ENCODE data around the gene MDK.

The MDK gene

DNA sequence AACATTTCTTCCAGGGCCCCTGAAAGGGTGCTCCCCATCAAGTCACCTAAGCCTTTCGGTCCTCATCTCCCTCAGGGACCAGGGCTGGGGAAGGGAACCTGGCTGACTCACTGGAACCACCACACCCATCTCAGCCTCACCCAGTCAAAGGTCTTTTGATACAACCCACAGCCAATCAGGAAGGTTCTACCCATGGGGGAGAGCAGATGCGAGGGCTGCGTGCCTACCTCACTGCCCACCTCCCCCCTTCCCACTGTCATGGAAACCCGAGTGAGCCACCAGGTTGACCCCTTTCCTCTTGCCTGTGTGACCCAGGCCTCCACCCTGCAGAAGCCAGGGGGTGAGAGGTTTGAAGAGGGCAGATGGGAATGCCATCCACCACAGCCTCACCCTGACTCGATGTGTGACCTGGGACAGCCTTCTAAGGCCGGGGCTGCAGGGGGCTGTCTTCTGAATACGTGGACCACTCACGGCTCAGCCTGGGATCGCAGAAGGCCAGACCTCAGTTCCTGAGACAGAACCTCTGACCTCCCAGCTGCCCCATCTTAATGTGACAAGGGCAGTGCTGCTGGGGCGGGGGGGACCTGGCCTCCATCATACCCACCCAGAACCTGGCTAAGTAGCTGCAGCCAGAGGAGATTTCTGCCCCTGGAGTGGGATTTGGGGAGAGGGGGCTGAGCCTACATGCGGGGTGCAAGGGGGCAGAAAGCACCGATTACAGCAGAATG lies 2.7 kb downstream of the MDK start:
- DNase-seq: no peak

DNA sequence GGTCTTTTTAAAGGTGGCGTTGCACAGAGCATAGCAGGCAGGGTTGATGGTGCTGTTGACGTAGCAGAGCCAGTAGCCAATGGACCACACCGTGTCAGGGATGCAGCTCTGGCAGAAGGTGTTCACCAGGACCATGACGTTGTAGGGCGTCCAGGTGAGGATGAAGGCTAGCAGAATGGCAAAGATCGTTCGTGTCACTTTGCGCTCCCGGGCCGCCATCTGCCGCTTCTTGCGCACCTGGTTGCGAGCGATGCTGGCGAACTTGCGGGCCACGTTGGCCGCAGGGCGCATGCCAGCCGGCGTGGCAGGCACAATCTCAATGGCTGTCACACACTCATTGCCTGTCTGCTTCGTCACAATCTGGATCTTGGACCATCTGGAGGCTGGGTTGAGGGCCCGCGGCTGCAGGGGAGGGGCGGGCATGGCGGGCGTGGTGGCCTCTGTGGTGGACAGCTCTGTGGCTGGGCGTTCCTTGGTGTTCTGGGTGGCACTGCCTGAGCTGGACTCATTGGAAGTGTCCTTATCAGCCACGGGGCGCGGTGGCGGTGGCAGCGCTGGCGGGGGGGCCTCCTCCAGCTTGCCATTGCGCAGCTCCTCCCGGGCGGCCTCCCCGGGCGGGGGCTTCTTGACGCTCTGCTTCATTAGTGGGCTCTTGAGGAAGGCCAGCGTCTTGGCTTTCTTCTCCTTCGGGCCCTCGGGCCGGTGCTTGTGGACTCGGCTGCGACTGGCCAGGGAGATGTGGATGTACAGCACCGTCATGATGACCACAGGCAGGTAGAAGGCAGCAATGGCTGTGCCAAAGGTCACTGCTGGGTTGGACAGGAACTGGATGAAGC lies 3.9 kb downstream of the MDK start:
- no peak for DNase-seq

DNA sequence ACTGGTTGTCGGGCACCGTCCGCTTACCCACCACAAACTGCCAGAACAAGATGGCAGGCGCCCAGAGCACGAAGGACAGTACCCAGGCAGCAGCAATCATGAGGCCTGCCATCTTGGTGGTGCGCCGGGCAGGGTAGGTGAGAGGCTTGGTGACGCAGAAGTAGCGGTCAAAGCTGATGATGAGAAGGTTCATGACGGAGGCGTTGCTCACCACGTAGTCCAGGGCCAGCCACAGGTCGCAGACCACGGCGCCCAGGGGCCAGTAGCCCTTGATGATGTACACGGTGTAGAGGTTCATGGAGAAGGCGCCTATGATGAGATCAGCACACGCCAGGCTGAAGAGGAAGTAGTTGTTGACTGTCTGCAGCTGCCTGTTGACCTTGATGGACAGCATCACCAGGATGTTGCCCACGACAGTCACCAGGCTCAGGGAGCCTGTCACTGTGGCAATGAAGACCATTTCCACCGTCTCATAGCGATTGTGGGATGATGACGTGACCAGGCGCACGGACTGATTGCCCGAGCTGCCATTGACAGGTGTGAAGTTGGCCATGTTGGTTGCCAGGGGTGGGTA lies 4.6 kb downstream of the MDK start:
- DNase-seq: no peak

DNA sequence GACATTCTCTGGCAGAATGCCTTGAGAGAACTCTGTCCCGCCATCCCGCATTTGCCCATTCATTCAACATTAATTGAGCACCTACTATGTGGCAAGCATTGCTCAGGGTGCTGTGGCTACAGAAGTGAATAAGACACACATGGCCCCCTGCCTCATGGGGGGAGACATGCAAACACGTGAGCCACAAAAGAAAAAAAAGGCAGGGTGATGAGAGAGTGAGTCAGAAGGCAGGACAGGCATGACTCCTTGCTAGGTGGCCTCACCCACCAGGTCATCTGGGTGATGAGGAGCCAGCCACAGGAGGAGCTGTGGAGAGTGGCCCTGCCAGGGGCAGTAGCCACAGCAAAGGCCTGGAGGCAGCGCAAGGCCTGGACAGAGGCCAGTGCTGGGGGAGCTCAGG lies 5.2 kb downstream of the MDK start:
- DNase-seq: no peak

DNA sequence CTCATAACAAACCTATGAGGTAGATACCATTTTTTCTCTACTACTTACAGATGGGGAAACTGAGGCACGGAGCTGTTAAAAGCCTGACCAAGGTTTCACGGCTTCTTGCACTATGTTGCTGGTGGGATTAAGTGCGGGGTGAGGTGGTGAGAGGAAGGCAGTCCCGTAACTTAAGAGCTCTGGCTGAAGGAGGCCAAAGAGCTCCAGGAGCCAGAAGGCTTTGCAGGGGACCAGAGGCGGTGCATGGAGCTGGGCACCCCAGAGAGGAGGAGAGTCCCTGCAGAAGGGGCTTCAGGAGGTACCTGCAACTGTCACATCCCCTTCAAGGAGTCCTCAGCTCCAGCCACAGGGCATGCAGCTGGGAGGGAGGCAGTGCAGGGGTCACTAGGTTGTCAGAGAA lies 6.0 kb downstream of the MDK start:
- DNase-seq: no peak

DNA sequence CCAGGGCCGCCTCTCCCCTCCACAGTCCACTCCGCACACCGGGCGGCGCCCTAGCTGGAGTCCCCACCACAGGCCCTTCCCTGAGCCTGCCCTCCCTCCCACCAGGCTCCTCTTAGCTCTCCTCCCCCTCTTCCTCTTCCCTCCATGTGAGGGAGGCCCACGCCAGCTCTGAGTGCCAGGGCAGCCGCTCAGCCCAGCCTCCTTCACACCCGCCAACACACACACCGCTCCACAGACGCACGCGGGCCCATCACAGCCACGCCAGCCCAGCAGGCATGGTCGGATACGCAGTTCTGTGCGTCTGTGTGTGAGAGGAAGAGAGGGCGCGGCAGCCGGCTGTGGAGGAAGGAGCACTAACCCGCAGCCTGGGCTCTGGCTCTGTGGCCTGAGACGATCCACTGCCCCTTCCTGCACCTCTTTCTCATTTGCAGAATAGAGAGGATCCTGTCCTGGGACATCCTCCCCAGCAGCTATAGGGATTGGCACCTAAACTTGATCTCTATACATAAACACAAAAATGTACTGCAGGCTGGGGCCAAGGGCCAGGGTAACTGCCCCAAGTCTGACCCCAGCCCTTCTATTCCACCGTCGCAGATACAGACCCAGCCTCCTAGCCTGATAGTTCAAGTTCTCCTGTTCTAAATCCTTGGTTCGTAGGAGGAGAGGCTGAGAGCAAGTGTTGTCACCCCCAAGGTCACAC lies 6.6 kb downstream of the MDK start:
- DNase-seq: peak; percentile 38

DNA sequence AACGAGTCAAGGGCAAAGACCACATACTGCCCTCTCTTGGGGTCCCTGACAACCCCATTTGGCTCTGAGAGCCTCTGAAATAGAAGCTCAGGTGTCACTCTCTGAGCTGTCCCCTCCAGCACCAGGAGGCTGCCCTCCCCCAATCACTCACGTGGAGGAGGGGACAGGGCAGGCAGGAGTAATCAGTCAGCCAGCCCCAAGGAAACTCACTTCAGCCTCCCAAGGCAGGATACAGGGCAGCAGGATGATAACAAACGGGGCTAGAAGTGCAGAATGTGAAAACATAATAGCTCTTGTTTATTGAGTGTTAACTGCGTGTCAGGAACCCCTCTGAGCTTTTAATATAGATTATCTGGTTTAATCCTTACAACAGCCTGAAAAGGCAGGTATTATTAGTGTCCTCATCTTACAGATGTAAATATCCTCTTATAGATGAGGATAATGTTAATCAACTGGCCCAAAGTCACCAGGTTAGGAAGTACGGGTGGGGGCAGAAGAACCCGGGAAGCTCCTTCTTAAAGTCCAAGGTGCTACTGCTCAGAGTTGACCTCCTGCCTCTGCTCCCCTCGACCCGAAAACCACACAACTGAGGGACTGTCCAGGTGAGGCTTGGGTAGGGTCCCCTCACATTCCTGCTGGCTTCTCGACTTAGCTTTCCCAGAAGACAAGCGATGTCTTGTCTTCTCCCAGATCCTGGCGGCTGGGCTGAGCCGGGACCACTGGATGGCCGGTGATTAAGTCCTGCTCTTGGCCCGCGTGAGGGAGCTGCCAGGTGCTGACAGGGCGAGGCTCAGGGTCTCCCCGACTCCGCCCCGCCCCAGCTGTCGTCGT lies 7.4 kb downstream of the MDK start:
- DNase-seq: peak; percentile 28

DNA sequence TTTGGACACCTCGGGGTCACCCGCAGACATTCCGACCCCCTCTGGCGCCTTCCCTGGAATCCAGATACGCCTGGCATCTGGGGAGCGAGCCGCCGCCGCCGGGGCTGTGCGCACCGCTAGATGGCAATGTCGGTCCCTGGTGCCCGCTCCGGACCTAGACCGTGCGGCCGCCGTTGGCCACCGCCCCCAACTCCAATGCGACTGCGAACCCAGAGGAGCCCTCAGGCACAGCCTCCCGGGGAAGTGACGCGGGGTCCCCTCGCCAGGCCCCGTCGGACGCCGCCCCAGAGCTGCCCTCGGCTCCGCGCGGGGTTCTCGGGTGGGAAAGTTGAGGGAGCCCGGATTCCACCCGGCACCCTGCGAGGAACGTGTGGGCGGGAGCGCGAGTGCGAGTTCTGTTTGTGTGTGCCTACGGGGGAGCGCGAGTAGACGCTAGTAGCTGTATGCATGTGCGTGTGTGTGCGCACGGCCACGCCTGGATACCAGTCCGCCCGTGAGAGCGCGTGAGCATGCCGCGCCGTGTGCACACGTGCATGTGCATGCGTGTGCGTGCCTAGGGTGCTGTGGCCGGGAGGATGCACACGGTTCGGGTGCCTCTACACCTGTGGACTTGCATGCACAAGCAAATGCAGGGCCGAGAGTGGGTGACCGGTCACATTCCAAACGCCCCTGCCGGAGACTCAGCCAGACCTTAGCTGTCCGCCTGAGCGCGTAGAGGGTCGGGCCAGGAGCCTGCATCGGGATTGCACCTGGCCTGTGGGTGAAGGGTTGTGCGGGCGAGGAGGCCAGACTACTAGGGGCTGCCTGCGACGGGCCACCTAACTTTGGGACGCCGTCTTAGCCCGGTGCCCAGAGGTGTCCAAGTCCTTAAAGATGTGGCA lies 8.2 kb downstream of the MDK start:
- peak; percentile 91 for DNase-seq

DNA sequence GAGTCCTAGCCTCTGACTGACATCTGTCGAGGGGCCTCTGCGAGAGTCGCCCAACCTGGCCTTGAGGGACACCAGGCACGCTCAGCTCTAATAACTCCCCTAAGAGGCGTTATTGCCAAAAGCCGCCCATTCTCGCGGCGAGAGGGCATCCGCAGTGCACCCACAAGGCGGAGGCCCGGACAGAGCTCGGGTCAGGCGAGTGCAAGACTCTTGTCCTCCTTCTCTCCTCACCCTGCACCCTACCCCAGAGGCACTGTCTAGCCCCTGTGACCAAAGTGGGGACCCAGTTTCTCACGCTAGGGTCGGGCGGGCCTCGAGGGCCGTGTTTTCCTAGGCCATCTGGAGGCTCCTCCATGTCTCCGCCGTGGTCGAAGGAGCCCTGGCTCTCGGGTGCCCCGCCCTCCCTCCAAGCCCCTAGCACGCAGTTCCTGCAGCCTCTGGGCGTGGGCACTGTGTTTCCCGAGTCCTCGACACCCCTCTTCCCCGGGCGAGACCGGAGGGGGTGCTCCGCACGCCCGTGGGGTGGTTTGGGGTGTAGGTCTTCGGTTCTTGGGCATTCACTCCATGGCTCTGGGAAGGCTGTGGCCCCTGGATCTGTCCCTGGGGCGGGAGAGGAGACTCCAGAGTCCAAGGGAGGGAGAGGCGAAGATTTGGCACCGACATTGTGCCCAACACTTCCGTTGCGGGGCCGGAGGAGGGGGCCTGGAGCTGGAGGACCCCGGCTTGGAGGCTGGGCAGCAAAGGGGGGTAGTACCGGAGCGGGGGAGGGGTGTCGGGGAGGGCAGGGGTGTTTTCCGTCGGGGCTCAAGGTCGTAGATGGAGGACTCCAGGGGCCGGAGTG lies 9.1 kb downstream of the MDK start:
- peak; percentile 30 for DNase-seq

DNA sequence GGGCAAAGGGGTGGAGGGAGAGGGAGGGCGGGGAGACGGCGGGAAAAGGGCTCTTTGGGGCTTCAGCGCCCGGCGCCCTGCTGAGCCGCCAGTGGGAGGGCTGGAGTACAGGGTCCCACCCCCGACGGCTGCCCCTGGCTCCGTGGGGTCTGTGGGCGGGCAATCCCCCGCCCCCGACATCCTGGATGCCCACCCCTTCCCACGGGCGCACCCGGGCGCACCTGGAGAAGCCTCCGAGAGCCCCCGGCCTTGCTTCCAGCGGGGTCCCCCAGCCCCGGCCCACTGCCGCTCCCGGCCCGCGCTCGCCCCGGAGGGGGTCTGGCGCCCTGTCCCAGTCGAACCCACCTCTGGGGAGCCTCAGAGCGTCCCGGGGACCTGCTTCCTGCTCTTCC lies 9.7 kb downstream of the MDK start:
- no peak for DNase-seq

DNA sequence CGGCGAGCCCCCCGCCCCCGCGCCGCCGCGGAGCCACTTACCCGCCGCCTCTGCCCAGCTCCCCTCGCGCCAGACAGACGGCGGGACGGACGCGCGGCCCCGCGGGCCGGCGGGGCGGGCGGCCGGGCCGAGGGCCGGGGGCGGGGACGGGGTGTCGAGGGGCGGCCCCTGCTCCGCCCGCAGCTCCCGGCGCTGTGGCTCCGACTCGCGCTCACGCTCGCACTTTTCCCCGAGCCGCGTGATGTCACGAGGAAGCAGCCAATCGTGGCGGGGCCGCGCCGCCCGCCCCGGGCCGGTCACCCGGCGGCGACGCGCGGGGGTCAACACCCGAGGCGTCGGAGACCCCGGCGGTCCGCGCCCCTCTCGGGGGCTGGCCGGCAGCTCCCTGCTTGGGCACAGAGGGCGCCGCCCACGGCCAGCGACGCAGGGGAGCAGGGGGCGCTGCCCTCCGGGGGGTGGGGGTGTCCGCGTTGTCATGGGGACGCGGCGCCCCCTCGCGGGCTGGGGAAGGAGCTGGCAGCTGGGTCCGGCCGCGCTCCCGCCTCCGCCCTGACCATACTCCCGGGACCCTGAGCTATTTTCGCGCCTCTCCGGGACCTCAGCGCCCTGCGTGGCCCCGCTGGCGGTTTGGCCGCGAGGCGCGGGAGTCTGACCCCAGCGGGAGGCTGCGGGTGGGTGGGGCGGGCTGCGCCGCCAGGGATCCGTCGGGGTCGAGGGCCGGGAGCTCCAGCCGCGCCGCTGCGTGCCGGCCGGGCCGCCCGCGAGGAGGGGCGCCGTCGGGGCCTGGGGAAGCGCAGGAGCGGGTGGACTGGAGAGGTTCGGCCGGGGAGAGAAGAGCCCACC lies 10.3 kb downstream of the MDK start, which contains the start of gene CHRM4:
Gene CHRM4, minus strand, starts transcription at position 199 of the 843 bp plus-strand sequence. CDS start 5,219 bp downstream, outside the sequence.
- DNase-seq: peak; percentile 71

DNA sequence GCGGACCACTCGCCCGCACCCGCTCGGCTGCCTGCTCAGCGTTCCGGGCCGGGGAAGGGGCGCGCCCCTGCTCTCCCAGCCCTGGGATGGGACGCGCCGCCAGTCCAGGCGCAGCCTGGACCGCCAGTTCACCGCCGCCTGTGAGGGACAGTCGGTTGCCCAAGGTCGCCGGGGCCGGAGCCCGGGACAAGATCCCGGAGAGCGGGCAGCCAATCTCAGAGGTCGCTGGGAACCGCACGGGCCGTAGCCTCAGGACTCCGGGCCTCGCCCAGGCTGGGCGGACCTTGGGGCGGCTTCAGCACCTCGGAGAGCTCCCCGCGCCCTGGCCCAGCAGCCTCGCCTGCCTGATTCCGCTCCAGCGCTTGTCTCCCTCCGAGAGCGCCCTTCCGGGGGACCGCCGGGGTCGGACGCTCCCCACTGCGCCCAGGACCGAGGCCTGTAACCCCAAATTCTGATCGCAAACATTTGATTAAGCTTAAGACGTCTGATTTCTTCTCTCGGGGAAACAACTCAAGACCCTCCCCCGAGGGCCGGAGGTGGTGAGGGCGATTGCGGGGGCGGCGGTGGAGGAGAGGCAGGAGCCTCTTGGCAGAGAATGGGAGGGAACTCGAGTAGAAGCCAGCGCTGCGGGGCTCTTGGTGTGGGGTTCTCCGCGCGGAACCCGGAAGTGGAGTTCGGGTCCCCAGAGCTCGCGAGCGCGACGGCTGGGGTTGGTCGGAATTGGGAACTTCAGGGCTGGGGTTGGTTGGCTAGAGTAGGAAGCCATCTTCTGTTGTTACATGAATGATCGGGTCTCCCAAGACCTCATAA lies 11.2 kb downstream of the MDK start:
- peak; percentile 92 for DNase-seq

DNA sequence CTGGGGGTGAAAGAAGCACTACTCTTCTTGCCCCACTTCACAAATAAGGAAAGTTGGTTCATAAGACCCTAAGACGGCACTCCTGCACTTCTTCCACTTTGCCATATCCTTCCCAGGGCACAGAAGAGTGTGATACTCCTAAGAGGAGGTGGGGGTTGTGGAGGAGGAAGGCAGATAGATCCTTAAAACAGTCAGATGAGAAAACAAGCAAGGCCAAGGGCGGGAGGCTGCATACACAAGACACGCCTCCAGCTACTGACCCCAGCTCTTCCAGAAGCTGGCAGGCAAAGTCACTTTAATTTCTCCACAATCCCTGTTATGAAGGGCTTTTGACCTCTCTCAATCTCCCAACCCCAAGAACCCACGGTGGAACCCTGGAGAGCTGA lies 11.8 kb downstream of the MDK start:
- no peak for DNase-seq

DNA sequence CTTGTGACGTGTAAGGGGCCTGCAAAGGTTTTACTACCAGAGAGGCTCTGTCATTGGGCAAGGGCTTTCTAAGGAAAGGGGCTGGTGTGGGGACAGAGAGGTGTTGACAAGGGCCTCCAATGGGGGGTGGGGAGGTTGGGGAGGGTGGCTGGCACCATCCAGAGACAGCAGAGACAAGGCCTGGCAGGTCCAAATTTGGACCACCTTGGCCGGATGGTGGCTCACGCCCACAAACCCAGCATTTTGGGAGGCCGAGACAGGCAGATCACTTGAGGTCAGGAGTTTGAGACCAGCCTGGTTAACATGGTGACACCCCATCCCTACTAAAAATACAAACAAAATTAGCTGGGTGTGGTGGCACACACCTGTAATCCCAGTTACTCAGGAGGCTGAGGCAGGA lies 12.3 kb downstream of the MDK start:
- DNase-seq: no peak

DNA sequence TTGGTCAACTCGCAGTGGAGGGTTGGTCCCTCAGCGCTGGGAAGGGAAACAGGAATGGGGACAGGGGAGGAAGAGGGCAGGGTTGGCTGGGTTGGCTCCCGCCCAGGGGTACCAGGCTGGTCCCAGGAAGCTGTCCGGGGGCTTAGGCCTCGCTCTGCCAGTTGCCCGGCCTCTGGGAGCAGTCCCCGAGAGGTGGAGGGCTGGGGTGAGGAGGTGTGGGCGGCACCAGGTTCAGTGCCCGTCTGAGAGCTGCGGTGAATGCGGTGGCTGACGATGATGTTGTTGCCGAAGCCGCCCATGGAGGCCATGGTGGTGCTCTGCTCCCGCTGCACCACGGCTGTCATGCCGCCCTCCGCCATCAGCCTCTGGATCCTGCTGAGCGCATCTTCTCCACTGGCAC lies 16.1 kb downstream of the MDK start:
- DNase-seq: no peak

DNA sequence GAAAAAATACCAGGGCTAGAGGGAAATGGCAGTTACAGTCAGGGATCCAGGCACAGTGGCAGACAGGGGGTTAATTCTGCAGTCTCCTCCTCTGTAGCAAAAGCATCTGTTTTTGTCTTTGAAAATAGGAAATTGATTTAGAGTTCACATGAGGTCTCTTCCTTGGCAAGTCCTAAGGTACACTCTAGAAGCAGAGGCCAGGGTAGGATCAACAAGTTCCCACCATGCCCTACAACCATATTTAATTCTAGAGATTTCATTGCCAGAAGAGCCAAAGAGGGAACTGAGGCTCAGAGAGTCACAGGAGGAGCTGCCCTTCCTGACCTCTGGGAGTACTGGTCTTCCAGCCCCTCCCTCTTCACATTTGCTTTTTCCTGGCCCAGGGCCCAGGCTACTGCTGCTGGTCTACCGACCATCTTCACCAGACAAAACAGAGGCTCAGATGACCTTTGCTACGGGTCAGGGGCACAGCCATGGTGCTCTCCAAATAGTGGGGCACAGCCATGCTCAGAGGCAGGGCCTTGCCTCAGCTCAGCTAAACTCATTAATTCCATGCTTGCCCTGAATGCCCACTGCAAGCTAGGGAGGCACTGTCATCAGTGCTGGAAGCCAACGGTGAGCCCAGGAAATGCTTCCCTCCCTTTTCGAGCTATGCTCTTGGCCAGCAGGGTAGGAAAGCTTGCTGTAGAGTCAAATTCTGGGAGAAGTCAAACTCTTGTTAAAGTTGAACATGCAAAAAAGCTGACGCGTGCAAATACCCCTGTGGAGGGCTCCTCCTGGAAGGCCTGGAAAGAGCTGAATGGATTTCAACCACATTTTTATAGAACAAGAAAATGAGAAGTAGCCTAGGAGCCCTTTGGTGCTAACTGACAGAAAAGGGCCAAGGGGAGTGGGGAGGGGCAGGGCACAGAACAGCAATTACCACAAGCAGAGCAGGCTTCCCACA lies 21.8 kb downstream of the MDK start:
- no peak for DNase-seq

DNA sequence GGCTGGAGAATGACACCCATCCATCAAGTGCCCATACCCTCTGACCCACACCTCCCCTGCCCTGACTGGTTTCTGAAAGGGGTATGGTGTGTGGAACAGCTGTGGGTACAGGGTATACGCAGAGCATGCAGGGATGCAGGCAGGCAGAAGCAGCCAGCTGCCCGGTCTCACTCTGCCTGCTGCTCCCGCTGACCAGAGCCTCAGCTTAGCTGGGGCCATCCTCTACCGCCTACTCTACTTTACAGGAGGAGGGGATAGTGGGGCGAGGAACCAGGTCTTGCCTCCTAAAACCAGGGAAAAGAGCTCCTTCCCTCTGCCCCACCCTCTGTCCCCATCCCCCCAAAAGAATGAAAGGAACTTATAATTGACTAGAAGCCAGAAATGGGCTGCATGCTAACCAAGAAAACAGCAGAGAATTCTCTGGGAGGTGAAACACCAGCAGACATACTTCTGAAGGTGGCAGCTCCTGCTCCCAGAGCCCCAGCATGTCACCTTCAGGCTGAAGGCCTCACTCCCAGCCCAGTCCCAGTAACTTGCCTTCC lies 23.1 kb downstream of the MDK start:
- no peak for DNase-seq

All from eye (tissue), 1 donor.